Measurements from ENCODE around the gene USP3. TPM values are rescaled to one million over a fixed set of nuclear protein-coding genes. Genes with fewer than 3 reads are reported as not detected.

Gene USP3
- total RNA-seq, 4 donors from 2014 or later = 36.6 to 50.3 (median 45.5) TPM

- no peak overlapping the region for H3K27ac ChIP-seq
- WGBS, 2 donors (ENCODE audit: low coverage in 1 of 2) = 77 to 79% methylated on average over 5 to 8 of the region's 8 CpGs
- no peaks in the 10 kb centered on the region for H3K9me3 ChIP-seq
- no peaks in the 10 kb centered on the region for H3K36me3 ChIP-seq
- H3K4me1 ChIP-seq = peaks cover 0 to 16% (median 8%) of the 10 kb centered on the region in 3 donors
- ATAC-seq = no peak
- H3K27me3 ChIP-seq = no peaks in the 10 kb centered on the region
- TF ChIP-seq POLR2AphosphoS5 (IDR thresholded peaks at IDR 0.05) = no peak
- TF ChIP-seq CTCF (IDR thresholded peaks at IDR 0.05) = no peak
- TF ChIP-seq EP300 (IDR thresholded peaks at IDR 0.05) = no peak
- no peak for TF ChIP-seq POLR2A (IDR thresholded peaks at IDR 0.05)
- H3K4me3 ChIP-seq = no peak overlapping the region
Observed at GRCh38 chr15:63488398-63488960, 15.9 kb upstream of the USP3 start.

DNA sequence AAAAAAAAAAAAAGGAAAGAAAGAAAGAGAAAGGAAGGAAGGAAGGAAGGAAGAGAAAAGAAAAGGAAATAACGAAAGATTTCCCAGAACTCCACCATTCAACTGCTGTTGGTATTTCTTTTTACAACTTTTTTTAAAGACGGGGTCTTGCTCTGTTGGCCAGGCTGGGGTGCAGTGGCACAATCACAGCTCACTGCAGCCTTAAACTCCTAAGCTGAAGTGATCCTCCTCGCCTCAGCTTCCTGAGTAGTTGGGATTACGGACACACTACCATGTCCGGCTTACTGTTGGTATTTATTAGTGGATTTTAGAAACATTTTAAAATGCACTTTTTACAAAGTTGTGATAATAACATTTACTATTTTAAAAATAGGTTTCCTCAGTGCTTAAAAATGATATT lies 15.0 kb upstream of the USP3 start:
- no peak overlapping the region for H3K27ac ChIP-seq
- no peaks in the 10 kb centered on the region for H3K27me3 ChIP-seq
- WGBS, 2 donors (ENCODE audit: low coverage in 1 of 2) = 76 to 100% methylated on average over 1 to 5 of the region's 5 CpGs
- H3K36me3 ChIP-seq = no peaks in the 10 kb centered on the region
- H3K4me1 ChIP-seq = peaks cover 0 to 16% (median 8%) of the 10 kb centered on the region in 3 donors
- H3K4me3 ChIP-seq = no peak overlapping the region
- no peaks in the 10 kb centered on the region for H3K9me3 ChIP-seq
- TF ChIP-seq POLR2A (IDR thresholded peaks at IDR 0.05) (no peak), POLR2AphosphoS5 (IDR thresholded peaks at IDR 0.05) (no peak), CTCF (IDR thresholded peaks at IDR 0.05) (no peak)
- ATAC-seq = no peak

GRCh38 chr15:63490345-63491034 lies 13.9 kb upstream of the USP3 start:
- H3K9me3 ChIP-seq = no peaks in the 10 kb centered on the region
- TF ChIP-seq CTCF (IDR thresholded peaks at IDR 0.05) = no peak
- TF ChIP-seq POLR2AphosphoS5 (IDR thresholded peaks at IDR 0.05) = no peak
- TF ChIP-seq EP300 (IDR thresholded peaks at IDR 0.05) = no peak
- peak; percentile 26 for ATAC-seq
- H3K27ac ChIP-seq = peak overlapping the region in 3 of 4 donors; percentile 24 to 37 (median 27)
- H3K27me3 ChIP-seq = no peaks in the 10 kb centered on the region
- no peaks in the 10 kb centered on the region for H3K36me3 ChIP-seq
- peaks cover 0 to 16% (median 8%) of the 10 kb centered on the region in 3 donors for H3K4me1 ChIP-seq
- no peak overlapping the region for H3K4me3 ChIP-seq
- WGBS, 2 donors (ENCODE audit: low coverage in 1 of 2) = 88 to 91% methylated on average over 4 of the region's 4 CpGs

DNA sequence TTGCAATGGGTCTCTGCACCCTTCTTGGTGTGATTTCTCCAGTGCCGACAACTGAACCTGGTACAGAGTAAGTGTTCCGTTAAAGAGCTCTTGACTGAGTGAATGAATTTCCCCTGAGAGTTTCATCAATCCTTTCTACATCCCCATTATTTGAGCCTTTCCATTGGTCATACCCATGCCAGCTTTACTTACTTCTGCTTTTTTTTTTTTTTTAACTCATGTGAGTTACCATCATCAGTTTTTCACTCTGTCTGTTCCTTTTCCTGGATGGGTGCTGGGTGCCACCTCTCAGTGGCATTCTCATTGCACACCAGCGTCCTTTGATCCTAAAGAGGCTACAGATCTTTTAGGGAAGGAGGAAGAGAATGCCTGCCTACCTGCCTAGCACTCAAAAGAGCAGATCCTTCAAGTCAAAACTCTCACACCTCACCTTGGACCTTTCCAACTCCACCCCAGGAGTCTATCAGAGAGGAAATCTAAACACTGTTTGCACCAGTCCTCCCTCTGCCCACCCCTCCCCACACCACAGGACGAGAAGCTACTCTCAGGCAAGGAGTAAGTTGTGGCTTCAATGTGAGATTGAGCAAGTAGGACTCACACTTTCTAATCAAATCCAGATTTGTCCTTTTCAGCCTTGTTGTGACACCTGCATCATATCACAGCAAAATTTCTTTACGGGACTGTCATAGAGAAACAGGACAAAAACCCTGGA lies 13.1 kb upstream of the USP3 start:
- ATAC-seq = peak; percentile 37
- Histone ChIP-seq H3K27me3 (no peaks in the 10 kb centered on the region), H3K27ac (peak overlapping the region in 3 of 4 donors; percentile 21 to 37 (median 24)), H3K4me3 (no peak overlapping the region), H3K4me1 (peaks cover 0 to 16% (median 8%) of the 10 kb centered on the region in 3 donors), H3K9me3 (no peaks in the 10 kb centered on the region), H3K36me3 (no peaks in the 10 kb centered on the region)
- TF ChIP-seq CTCF (IDR thresholded peaks at IDR 0.05) = no peak
- TF ChIP-seq POLR2AphosphoS5 (IDR thresholded peaks at IDR 0.05) = no peak
- TF ChIP-seq EP300 (IDR thresholded peaks at IDR 0.05) = no peak
- 77 to 100% methylated on average over 1 to 4 of the region's 5 CpGs for WGBS, 2 donors (ENCODE audit: low coverage in 1 of 2)

Measured in gastroesophageal sphincter (tissue), 4 donors.